ENCODE data around the gene PCDH9.

- no peak for TF ChIP-seq POLR2A (IDR thresholded peaks at IDR 0.05; ENCODE audit: low read depth, low read length)
- no peak for TF ChIP-seq POLR2AphosphoS5 (IDR thresholded peaks at IDR 0.05; ENCODE audit: low read depth, low read length)
These were observed 330.2 kb downstream of the PCDH9 start for GRCh38 chr13:66899955-66900354.
